Measurements from ENCODE around the gene FBXL4. TPM values are rescaled to one million over a fixed set of nuclear protein-coding genes. Genes with fewer than 3 reads are reported as not detected.

Gene FBXL4
- total RNA-seq, 1 donor from 2014 or later = 18.5 TPM

GRCh38 chr6:98830146-98830545 lies 117.6 kb downstream of the FBXL4 start:
- H3K4me1 ChIP-seq = peaks cover 26% of the 10 kb centered on the region
- DNase-seq (no peak), ATAC-seq (no peak)
- intact Hi-C loops (cut with DNase I) = no loop called here
- no peak overlapping the region for H3K27ac ChIP-seq
- H3K27me3 ChIP-seq = peaks cover 80% of the 10 kb centered on the region
- no peak for TF ChIP-seq CTCF (IDR thresholded peaks at IDR 0.05)
- H3K36me3 ChIP-seq = no peaks in the 10 kb centered on the region
- no peaks in the 10 kb centered on the region for H3K9me3 ChIP-seq
- no peak overlapping the region for H3K4me3 ChIP-seq

- no peak for TF ChIP-seq CTCF (IDR thresholded peaks at IDR 0.05)
- Histone ChIP-seq H3K4me3 (no peak overlapping the region), H3K9me3 (no peaks in the 10 kb centered on the region), H3K27me3 (peaks cover 91% of the 10 kb centered on the region), H3K27ac (no peak overlapping the region), H3K4me1 (peaks cover 34% of the 10 kb centered on the region), H3K36me3 (no peaks in the 10 kb centered on the region)
- DNase-seq (no peak), ATAC-seq (no peak)
- intact Hi-C loops (cut with DNase I) = no loop called here
Measured at GRCh38 chr6:98828941-98829411, 118.8 kb downstream of the FBXL4 start.

GRCh38 chr6:98828211-98828788 lies 119.4 kb downstream of the FBXL4 start:
- H3K27me3 ChIP-seq = peaks cover 98% of the 10 kb centered on the region
- no peaks in the 10 kb centered on the region for H3K9me3 ChIP-seq
- H3K4me1 ChIP-seq = peaks cover 37% of the 10 kb centered on the region
- DNase-seq (no peak), ATAC-seq (no peak)
- H3K27ac ChIP-seq = no peak overlapping the region
- H3K36me3 ChIP-seq = no peaks in the 10 kb centered on the region
- TF ChIP-seq CTCF (IDR thresholded peaks at IDR 0.05) = no peak
- intact Hi-C loops (cut with DNase I) = no loop called here
- no peak overlapping the region for H3K4me3 ChIP-seq

GRCh38 chr6:98827295-98828159 lies 120.2 kb downstream of the FBXL4 start:
- no peak for DNase-seq
- intact Hi-C loops (cut with DNase I) = no loop called here
- Histone ChIP-seq H3K4me1 (peaks cover 31% of the 10 kb centered on the region), H3K9me3 (no peaks in the 10 kb centered on the region), H3K27ac (no peak overlapping the region), H3K27me3 (peaks cover 100% of the 10 kb centered on the region), H3K36me3 (no peaks in the 10 kb centered on the region), H3K4me3 (no peak overlapping the region)
- TF ChIP-seq CTCF (IDR thresholded peaks at IDR 0.05) = no peak
- ATAC-seq = no peak

- Histone ChIP-seq H3K27me3 (peaks cover 99% of the 10 kb centered on the region), H3K9me3 (no peaks in the 10 kb centered on the region), H3K4me3 (no peak overlapping the region), H3K4me1 (peaks cover 18% of the 10 kb centered on the region), H3K27ac (no peak overlapping the region), H3K36me3 (no peaks in the 10 kb centered on the region)
- DNase-seq = no peak
- TF ChIP-seq CTCF (IDR thresholded peaks at IDR 0.05) = no peak
- intact Hi-C loops (cut with DNase I) = no loop called here
- no peak for ATAC-seq
Measured at GRCh38 chr6:98825600-98826230, 122.0 kb downstream of the FBXL4 start.
